Right cardiac atrium (tissue), 5 donors: Measurements from ENCODE around the gene PRSS8. TPM values are rescaled to one million over a fixed set of nuclear protein-coding genes. Genes with fewer than 3 reads are reported as not detected.
A peak's percentile ranks its signal among the peaks of the same experiment; 100 is the strongest.
"Not testable (repeated sequence)": the region's sequence is repeated elsewhere in the genome, so short reads cannot be mapped to it uniquely, and the experiment has no call there.

ENCODE experiments used
- ATAC-seq, 2 donors: fragments of 200-7000 bp; cut with Tn5 transposase; one replicate each; pipeline versions ENCODE4 v1.8.0 to v1.9.1; 2020; ENCODE audit warnings: moderate library complexity in 2 of 2, mild to moderate bottlenecking in 1 of 2
- DNase-seq, 3 donors: peaks; one replicate each; pipeline ENCODE4 v3.0.0-alpha.2; 2020
- H3K27ac ChIP-seq: one replicate; pipeline ENCODE4 v1.5.1; 2013; ENCODE audit warnings: mild to moderate bottlenecking, low read length, control low read depth, moderate library complexity
- H3K27me3 ChIP-seq: one replicate; pipeline ENCODE4 v1.6.1; 2013; ENCODE audit not compliant: control insufficient read depth, insufficient read depth
- H3K4me1 ChIP-seq: one replicate; pipeline ENCODE4 v1.6.1; 2013; ENCODE audit warnings: low read length; ENCODE audit not compliant: control insufficient read depth, insufficient read depth
- H3K4me3 ChIP-seq: one replicate; pipeline ENCODE4 v1.5.1; 2013; ENCODE audit warnings: low read length, control low read depth
- H3K9me3 ChIP-seq: one replicate; pipeline ENCODE4 v1.6.1; 2013; ENCODE audit warnings: low read length; ENCODE audit not compliant: control insufficient read depth
- WGBS: extraction: QIAGEN DNeasy Blood & Tissue Kit; methylation state at CpG from one replicate; pipeline ENCODE4 v1.1.7; 2013; 5-methylcytosine and 5-hydroxymethylcytosine counted together
- intact Hi-C, 4 donors: fragments of 100-400 bp; cut with DNase I; formaldehyde crosslinking; loops; one replicate each; pipeline versions ENCODE4 v1.11.0 to v1.14.0; 2022 to 2023
- long read RNA-seq, 4 donors: library from polyadenylated mRNA; unstranded; transcript quantifications; one replicate each; pipeline ENCODE4 v2.0.0, GENCODE V29; 2020 to 2021
- polyA plus RNA-seq: library from polyadenylated mRNA; stranded (reverse); fragments of 200-250 nt; gene quantifications from one replicate; pipeline ENCODE4 v1.2.3, GENCODE V29; 2013
- total RNA-seq, 4 donors: library from RNA; stranded (reverse); fragmentation: NEBNext Ultra II Directional; extraction: Animal tissue kit (Norgen Biotek cat#: 25700); gene quantifications; one replicate each; pipeline ENCODE4 v1.2.1, GENCODE V29; 2021
- donor health status: healthy with polysubstance abuse.
- donor health status: DM: no; HTN: yes; CAD: no.
- donor health status: DM: no; HTN: no; CAD: no.
- donor health status: DM: no; HTN: yes; CAD: no; lungs with severe emphysema.
- donor health status: DM: yes; HTN: yes; CAD: no.

Gene PRSS8
- under 1 TPM in 2 of 4 donors, not detected in 2; 0.15 to 0.40 TPM for total RNA-seq
- polyA plus RNA-seq = 0.41 TPM
- long read RNA-seq, donor 1, partial matches to known transcripts = 0 of 1 reads
- long read RNA-seq, donor 1, other reads (novel, unspliced or antisense) = 1 of 1 reads
- long read RNA-seq, donor 2 = 0 reads
- long read RNA-seq, donor 3 = 0 reads
- long read RNA-seq, donor 4, partial matches to known transcripts = 0 of 1 reads
- long read RNA-seq, donor 4, other reads (novel, unspliced or antisense) = 1 of 1 reads

GRCh38 chr16:31135535-31136286, at the start of gene PRSS8:
PRSS8 (minus strand) TSS chr16:31135727; CDS start chr16:31135498, 229 bp downstream.
- H3K4me1 ChIP-seq = peaks cover 8% of the 10 kb centered on the region
- H3K9me3 ChIP-seq = no peaks in the 10 kb centered on the region
- 47% methylated on average over 22 of the region's 22 CpGs for WGBS
- intact Hi-C loops = no loop called here
- no peaks in the 10 kb centered on the region for H3K27me3 ChIP-seq
- ATAC-seq = no peak
- no peak within 1 kb of the TSS for H3K27ac ChIP-seq
- H3K4me3 ChIP-seq = no peak within 1 kb of the TSS
- peak in 1 of 3 donors; percentile 63 for DNase-seq

- H3K9me3 ChIP-seq = no peaks in the 10 kb centered on the region
- no peak for DNase-seq
- peaks cover 8% of the 10 kb centered on the region for H3K4me1 ChIP-seq
- 93% methylated on average over 14 of the region's 14 CpGs for WGBS
- H3K27me3 ChIP-seq = no peaks in the 10 kb centered on the region
- no peak overlapping the region for H3K27ac ChIP-seq
- no peak overlapping the region for H3K4me3 ChIP-seq
- ATAC-seq = no peak
- intact Hi-C loops = no loop called here
Measured at GRCh38 chr16:31184888-31185287, 49.4 kb upstream of the PRSS8 start.

GRCh38 chr16:31183432-31184428, 48.2 kb upstream of the PRSS8 start:
- no peak overlapping the region for H3K4me3 ChIP-seq
- ATAC-seq = no peak
- H3K27me3 ChIP-seq = no peaks in the 10 kb centered on the region
- intact Hi-C loops = no loop called here
- DNase-seq = no peak
- peaks cover 8% of the 10 kb centered on the region for H3K4me1 ChIP-seq
- WGBS = 57% methylated on average over 10 of the region's 10 CpGs
- no peak overlapping the region for H3K27ac ChIP-seq
- H3K9me3 ChIP-seq = no peaks in the 10 kb centered on the region

GRCh38 chr16:31182391-31182790, 46.9 kb upstream of the PRSS8 start:
- DNase-seq (no peak), ATAC-seq (no peak)
- peaks cover 8% of the 10 kb centered on the region for H3K4me1 ChIP-seq
- intact Hi-C loops = no loop called here
- H3K27me3 ChIP-seq = no peaks in the 10 kb centered on the region
- 22% methylated on average over 7 of the region's 7 CpGs for WGBS
- no peak overlapping the region for H3K4me3 ChIP-seq
- H3K9me3 ChIP-seq = no peaks in the 10 kb centered on the region
- no peak overlapping the region for H3K27ac ChIP-seq

- Histone ChIP-seq H3K4me1 (peaks cover 8% of the 10 kb centered on the region), H3K4me3 (peak overlapping the region; percentile 63), H3K9me3 (no peaks in the 10 kb centered on the region), H3K27me3 (no peaks in the 10 kb centered on the region), H3K27ac (no peak overlapping the region)
- intact Hi-C loops = no loop called here
- WGBS = 5% methylated on average over 31 of the region's 31 CpGs
- peak in 1 of 2 donors; percentile 43 for ATAC-seq
- DNase-seq = peak; percentile 46 to 80 (median 74)
Measured at GRCh38 chr16:31181102-31181830, 45.7 kb upstream of the PRSS8 start.

GRCh38 chr16:31179747-31180459, 44.4 kb upstream of the PRSS8 start, which contains the start of gene FUS:
FUS (plus strand) TSS chr16:31180139; CDS start chr16:31180215, 76 bp downstream.
- under 1% methylated on average over 69 of the region's 69 CpGs for WGBS
- intact Hi-C loops = no loop called here
- Histone ChIP-seq H3K27me3 (no peaks in the 10 kb centered on the region), H3K9me3 (no peaks in the 10 kb centered on the region), H3K4me3 (peak within 1 kb of the TSS; percentile 63), H3K4me1 (peaks cover 8% of the 10 kb centered on the region), H3K27ac (peak within 1 kb of the TSS; percentile 86)
- peak; percentile 87 to 91 for ATAC-seq
- peak; percentile 91 to 96 (median 96) for DNase-seq

- 1% methylated on average over 27 of the region's 27 CpGs for WGBS
- intact Hi-C loops = no loop called here
- Histone ChIP-seq H3K27me3 (no peaks in the 10 kb centered on the region), H3K4me3 (peak overlapping the region; percentile 63), H3K4me1 (peaks cover 8% of the 10 kb centered on the region), H3K27ac (peak overlapping the region; percentile 86), H3K9me3 (no peaks in the 10 kb centered on the region)
- DNase-seq (no peak), ATAC-seq (peak; percentile 10)
Measured at GRCh38 chr16:31179219-31179746, 43.8 kb upstream of the PRSS8 start.

- WGBS = 76% methylated on average over 3 of the region's 3 CpGs
- intact Hi-C loops = no loop called here
- Histone ChIP-seq H3K9me3 (no peaks in the 10 kb centered on the region), H3K4me3 (no peak overlapping the region), H3K27ac (no peak overlapping the region), H3K4me1 (no peaks in the 10 kb centered on the region), H3K27me3 (no peaks in the 10 kb centered on the region)
- ATAC-seq = no peak
- DNase-seq = no peak
Measured at GRCh38 chr16:31177136-31177535, 41.6 kb upstream of the PRSS8 start.

- intact Hi-C loops, H3K27me3 ChIP-seq, DNase-seq, H3K9me3 ChIP-seq, H3K4me1 ChIP-seq, H3K4me3 ChIP-seq: not testable (repeated sequence)
- ATAC-seq = peak; percentile 89 to 91
- no CpG with 5 or more reads among the region's 2 CpGs for WGBS
- peak overlapping the region; percentile 81 for H3K27ac ChIP-seq
Measured at GRCh38 chr16:31170048-31170447, 34.5 kb upstream of the PRSS8 start.
